MCF 10A (cell line): ENCODE data around the gene ARHGAP9. TPM values are rescaled to one million over a fixed set of nuclear protein-coding genes. Genes with fewer than 3 reads are reported as not detected.
"Not testable (repeated sequence)": the region's sequence is repeated elsewhere in the genome, so short reads cannot be mapped to it uniquely, and the experiment has no call there.

Experiments used
- BruUV-seq: library from RNA; stranded (reverse); fragments of 400-500 nt; replicated peaks from 2 replicates; lab custom pipeline; 2021; lab: Mats Ljungman, UMichigan
- CTCF ChIA-PET: fragments of 300-600 bp; sonication (Branson Sonifier 250); formaldehyde crosslinking; extraction: SDS; loops from one replicate; lab custom pipeline; 2021; ENCODE audit warnings: antibody characterized with exemption, inconsistent platforms; lab: Yijun Ruan, JAX
- POLR2A ChIA-PET: fragments of 300-600, 350-650 bp; sonication (Branson Sonifier 250); formaldehyde crosslinking; extraction: SDS; loops from one replicate; lab custom pipeline; 2020; ENCODE audit warnings: antibody characterized with exemption, inconsistent platforms; lab: Yijun Ruan, JAX
- DNase-seq: peaks from one replicate; pipeline ENCODE4 v3.0.0-alpha.2; 2018; ENCODE audit not compliant: unreplicated experiment
- H3K27ac Mint-ChIP-seq: one replicate; pipeline ENCODE4 v1.8.0; 2022; ENCODE audit warnings: mild to moderate bottlenecking, low read depth, mixed read lengths; ENCODE audit not compliant: unreplicated experiment
- H3K27me3 Mint-ChIP-seq: one replicate; pipeline ENCODE4 v1.8.0; 2022; ENCODE audit warnings: mixed read lengths; ENCODE audit not compliant: insufficient read depth, unreplicated experiment
- H3K36me3 Mint-ChIP-seq: one replicate; pipeline ENCODE4 v1.8.0; 2022; ENCODE audit warnings: mild to moderate bottlenecking, moderate library complexity, mixed read lengths; ENCODE audit not compliant: insufficient read depth, unreplicated experiment
- H3K4me1 Mint-ChIP-seq: one replicate; pipeline ENCODE4 v1.8.0; 2022; ENCODE audit warnings: mixed read lengths; ENCODE audit not compliant: insufficient read depth, unreplicated experiment
- H3K4me3 Mint-ChIP-seq: one replicate; pipeline ENCODE4 v1.8.0; 2022; ENCODE audit warnings: mild to moderate bottlenecking, moderate library complexity, mixed read lengths; ENCODE audit not compliant: unreplicated experiment
- H3K9me3 Mint-ChIP-seq: one replicate; pipeline ENCODE4 v1.8.0; 2022; ENCODE audit warnings: mixed read lengths; ENCODE audit not compliant: unreplicated experiment
- CTCF ChIP-seq: fragments of 200-600 bp; IDR thresholded peaks from one replicate; pipeline ENCODE4 v1.8.0; 2022; ENCODE audit warnings: antibody characterized with exemption, mild to moderate bottlenecking; ENCODE audit not compliant: unreplicated experiment
- intact Hi-C: fragments of 100-400 bp; cut with micrococcal nuclease; formaldehyde crosslinking; loops from 2 replicates; pipeline ENCODE4 v1.14.1; 2022
- total RNA-seq: library from RNA; stranded (reverse); gene quantifications from 2 replicates; pipeline ENCODE4 v1.2.3, GENCODE V29; 2022

Gene ARHGAP9
- total RNA-seq, 1 experiment from 2014 or later = 1.1 TPM

GRCh38 chr12:57515408-57515933 lies 35.8 kb upstream of the ARHGAP9 start:
- peaks cover 100% of the 10 kb centered on the region for H3K36me3 Mint-ChIP-seq
- ChIA-PET CTCF (interaction anchor here (0.6 to 1.3 kb wide), 5 partner anchors 9 to 910 kb away, joined by 3 to 8 read pairs (median 3); partner anchors contain the start of gene INHBE), POLR2A (interaction anchor here (0.9 to 3.0 kb wide), 3 partner anchors 8 to 15 kb away, joined by 3 to 9 read pairs (median 4); no protein-coding TSS in a partner anchor)
- DNase-seq = no peak
- H3K27ac Mint-ChIP-seq = no peak overlapping the region
- intact Hi-C loops = no loop called here
- H3K4me3 Mint-ChIP-seq = no peak overlapping the region
- BruUV-seq = no TSS peak
- H3K9me3 Mint-ChIP-seq = no peaks in the 10 kb centered on the region
- TF ChIP-seq CTCF = no peak
- H3K27me3 Mint-ChIP-seq = no peaks in the 10 kb centered on the region
- peaks cover 35% of the 10 kb centered on the region for H3K4me1 Mint-ChIP-seq

- no peak for DNase-seq
- Mint-ChIP-seq H3K4me1 (peaks cover 36% of the 10 kb centered on the region), H3K27ac (no peak overlapping the region), H3K9me3 (no peaks in the 10 kb centered on the region), H3K4me3 (no peak overlapping the region), H3K36me3 (peaks cover 100% of the 10 kb centered on the region), H3K27me3 (no peaks in the 10 kb centered on the region)
- TF ChIP-seq CTCF = no peak
- intact Hi-C loops = no loop called here
- no TSS peak for BruUV-seq
- ChIA-PET POLR2A (interaction anchor here (1.1 to 3.0 kb wide), 4 partner anchors 9 to 28 kb away, joined by 3 to 9 read pairs (median 4); no protein-coding TSS in a partner anchor), CTCF (interaction anchor here (0.6 to 1.3 kb wide), 5 partner anchors 11 to 178 kb away, joined by 3 to 6 read pairs (median 3); partner anchors contain the start of genes INHBE and MARS1)
Observed at GRCh38 chr12:57514720-57515407, 35.2 kb upstream of the ARHGAP9 start.

- Mint-ChIP-seq H3K4me1 (peaks cover 38% of the 10 kb centered on the region), H3K36me3 (peaks cover 100% of the 10 kb centered on the region)
- ChIA-PET CTCF (interaction anchor here (0.6 to 0.7 kb wide), 2 partner anchors 26 to 178 kb away, joined by 3 to 4 read pairs; partner anchors contain the start of gene MARS1), POLR2A (interaction anchor here (0.6 to 3.0 kb wide), 4 partner anchors 10 to 230 kb away, joined by 4 to 9 read pairs (median 4); partner anchors contain the start of gene TSPAN31)
- H3K9me3 Mint-ChIP-seq, H3K27me3 Mint-ChIP-seq, BruUV-seq, intact Hi-C loops, H3K27ac Mint-ChIP-seq, H3K4me3 Mint-ChIP-seq, DNase-seq: not testable (repeated sequence)
Observed at GRCh38 chr12:57514246-57514645, 34.6 kb upstream of the ARHGAP9 start.

GRCh38 chr12:57513677-57514076 lies 34.0 kb upstream of the ARHGAP9 start:
- H3K4me3 Mint-ChIP-seq, H3K27me3 Mint-ChIP-seq, H3K9me3 Mint-ChIP-seq, CTCF ChIA-PET, H3K27ac Mint-ChIP-seq, DNase-seq, intact Hi-C loops, BruUV-seq: not testable (repeated sequence)
- POLR2A ChIA-PET = interaction anchor here (0.6 to 3.0 kb wide), 3 partner anchors 9 to 231 kb away, joined by 4 to 9 read pairs (median 5); partner anchors contain the start of gene TSPAN31
- H3K36me3 Mint-ChIP-seq = peaks cover 100% of the 10 kb centered on the region
- peaks cover 32% of the 10 kb centered on the region for H3K4me1 Mint-ChIP-seq

- Mint-ChIP-seq H3K4me3 (no peak overlapping the region), H3K27ac (no peak overlapping the region), H3K36me3 (peaks cover 96% of the 10 kb centered on the region), H3K9me3 (no peaks in the 10 kb centered on the region), H3K27me3 (no peaks in the 10 kb centered on the region), H3K4me1 (peaks cover 28% of the 10 kb centered on the region)
- CTCF ChIA-PET = no interaction called here
- no peak for TF ChIP-seq CTCF
- POLR2A ChIA-PET = no interaction called here
- no TSS peak for BruUV-seq
- intact Hi-C loops = no loop called here
- DNase-seq = no peak
Observed at GRCh38 chr12:57513266-57513665, 33.6 kb upstream of the ARHGAP9 start.
